ENCODE measurements around the gene HLA-DOA.

HLA-DOA gene

GRCh38 chr6:33015798-33016197 is 6.4 kb upstream of the HLA-DOA start:
- DNase-seq (ENCODE audit: low read depth) = no peak

DNA sequence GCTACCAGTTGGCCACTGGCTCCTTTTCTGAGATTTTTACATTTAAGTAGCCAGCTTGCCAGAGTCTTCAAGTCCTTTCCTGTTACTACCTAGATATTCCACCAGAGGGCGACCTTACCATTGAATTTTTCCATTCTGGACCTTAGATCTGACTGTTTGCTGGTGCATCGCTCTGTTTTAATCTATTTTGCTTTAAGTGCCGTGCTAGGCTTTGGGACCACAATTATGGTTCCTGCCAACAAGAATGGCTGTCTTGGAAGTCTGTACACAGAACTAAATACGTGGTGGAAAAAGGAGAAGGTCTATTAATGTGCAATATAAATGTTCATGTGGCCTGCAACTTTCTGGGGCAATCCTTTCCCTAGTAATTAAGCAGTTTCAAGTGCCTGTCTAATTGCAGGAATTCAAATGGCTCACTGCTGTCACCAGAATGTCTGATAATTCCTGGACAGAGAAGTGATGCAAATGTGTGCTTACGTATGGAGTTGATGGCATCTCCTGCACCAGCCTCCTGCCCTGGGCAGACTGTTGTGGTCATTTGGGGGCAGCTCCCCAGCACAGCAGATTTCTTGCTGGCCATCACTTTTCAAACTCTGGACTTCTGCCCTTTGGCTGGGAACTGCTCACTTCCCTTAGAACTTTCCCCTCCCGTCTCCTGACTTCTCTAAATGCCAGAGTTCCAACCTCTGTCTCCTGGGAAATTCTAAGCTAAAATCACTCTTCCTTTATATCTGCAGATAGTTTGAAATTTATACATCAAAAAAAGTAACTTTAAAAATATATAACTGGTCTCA is 5.6 kb upstream of the HLA-DOA start:
- no peak for DNase-seq (ENCODE audit: low read depth)

GRCh38 chr6:33013608-33014007 is 4.2 kb upstream of the HLA-DOA start:
- no peak for DNase-seq (ENCODE audit: low read depth)

- no peak for DNase-seq (ENCODE audit: low read depth)
These were observed 965 bp upstream of the HLA-DOA start for GRCh38 chr6:33010356-33010755.

DNA sequence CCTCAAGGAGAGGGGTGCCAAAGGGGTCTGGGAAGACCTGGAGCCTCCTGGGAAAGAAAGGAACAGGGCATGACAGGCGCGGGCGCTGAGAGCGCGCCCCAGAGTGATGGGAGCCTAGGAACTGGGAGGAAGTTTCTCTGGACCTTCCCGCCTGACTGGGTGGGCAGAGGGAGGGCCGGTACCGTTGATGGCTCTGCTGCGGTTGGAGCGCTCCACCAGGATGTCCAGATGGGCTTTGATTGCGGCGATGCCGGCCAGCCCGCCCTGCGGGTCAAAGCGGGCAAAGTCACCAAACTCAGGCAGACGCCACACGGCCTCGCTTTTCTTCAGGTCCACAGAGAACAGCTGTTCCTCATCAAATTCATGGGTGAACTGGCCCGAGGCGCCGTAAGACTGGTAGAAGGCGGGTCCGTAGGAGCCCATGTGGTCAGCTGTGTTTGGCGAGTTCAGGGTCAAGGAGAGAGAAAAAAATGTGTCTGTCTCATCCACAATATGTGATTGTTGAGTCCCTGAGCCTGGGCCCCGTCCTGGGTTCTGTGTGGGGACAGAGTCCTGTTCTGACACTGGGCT is 1.5 kb downstream of the HLA-DOA start:
- DNase-seq (ENCODE audit: low read depth) = no peak

DNA sequence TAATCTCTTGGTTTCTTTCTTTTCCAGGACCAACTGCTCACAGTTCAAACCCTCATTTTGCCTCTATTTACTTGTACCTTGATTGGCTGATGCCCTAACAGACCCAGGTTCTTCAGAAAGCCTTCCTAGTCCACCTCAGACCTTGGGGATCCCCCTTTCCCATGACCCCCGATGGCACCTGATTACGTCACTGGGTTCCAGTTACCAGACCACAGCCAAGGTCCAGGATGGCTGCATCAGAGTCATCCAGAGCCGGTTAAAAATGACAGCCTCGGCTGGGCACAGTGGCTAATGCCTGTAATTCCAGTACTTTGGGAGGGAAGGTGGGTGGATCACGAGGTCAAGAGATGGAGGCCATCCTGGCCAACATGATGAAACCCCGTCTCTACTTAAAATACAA is 4.5 kb downstream of the HLA-DOA start:
- DNase-seq (ENCODE audit: low read depth) = no peak

DNA sequence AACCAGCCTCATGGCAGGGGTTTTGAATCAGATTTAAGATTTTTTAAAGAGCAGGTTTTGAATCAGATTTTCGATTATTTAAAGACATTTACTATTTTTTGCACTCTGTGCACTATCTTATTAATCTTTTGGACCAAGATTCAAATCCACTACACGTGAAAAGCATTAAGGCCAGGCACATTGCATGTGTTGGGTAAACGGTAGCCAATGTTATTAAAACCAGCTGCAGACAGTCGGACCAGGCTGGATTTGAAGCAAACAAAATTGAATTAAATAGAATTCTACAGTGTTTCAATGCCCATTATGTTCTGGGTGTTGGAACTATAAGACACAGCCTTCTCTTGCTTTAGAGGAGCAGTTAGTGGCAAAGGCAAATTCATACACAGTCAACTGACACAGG is 7.7 kb downstream of the HLA-DOA start:
- DNase-seq (ENCODE audit: low read depth) = no peak

DNA sequence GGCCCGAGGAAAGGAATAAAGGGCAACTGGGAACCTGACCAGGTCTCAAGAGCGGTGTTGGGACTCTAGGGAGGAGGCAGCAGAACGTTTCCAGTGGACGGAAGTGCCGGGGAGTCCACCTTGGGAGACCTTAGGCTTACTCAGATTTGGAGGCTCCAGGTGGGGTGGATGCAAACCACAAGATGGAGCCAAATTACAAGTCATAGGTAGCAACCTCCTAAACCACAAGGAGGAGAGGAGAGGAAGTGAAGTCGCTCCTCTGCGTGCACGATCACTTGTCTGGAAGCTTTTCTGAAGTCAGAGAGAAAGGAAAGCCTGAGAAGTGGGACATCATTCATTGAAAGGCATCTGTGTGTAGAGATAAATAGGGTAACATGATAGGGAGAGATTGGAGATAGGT is 9.3 kb downstream of the HLA-DOA start:
- no peak for DNase-seq (ENCODE audit: low read depth)

DNA sequence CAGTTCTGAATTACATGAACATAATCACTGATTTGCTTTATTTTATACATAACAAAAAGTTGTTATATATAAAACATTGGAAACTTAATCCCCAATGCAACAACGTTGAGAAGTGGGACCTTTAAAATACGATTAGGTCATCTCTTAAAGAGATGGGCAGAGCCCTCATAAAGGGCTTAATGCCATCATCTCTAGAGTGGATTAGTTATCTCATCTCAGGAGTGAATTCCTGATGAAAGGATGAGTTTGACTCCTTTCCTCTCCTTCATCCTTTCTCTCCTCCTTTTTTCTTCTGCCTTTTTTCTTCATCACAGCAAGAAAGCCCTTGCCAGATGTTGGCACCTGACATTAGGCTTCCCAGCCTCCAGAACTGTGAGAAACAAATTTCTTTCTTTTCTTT is 13.9 kb downstream of the HLA-DOA start:
- DNase-seq (ENCODE audit: low read depth) = no peak

GRCh38 chr6:32993363-32993973 is 15.9 kb downstream of the HLA-DOA start:
- no peak for DNase-seq (ENCODE audit: low read depth)

DNA sequence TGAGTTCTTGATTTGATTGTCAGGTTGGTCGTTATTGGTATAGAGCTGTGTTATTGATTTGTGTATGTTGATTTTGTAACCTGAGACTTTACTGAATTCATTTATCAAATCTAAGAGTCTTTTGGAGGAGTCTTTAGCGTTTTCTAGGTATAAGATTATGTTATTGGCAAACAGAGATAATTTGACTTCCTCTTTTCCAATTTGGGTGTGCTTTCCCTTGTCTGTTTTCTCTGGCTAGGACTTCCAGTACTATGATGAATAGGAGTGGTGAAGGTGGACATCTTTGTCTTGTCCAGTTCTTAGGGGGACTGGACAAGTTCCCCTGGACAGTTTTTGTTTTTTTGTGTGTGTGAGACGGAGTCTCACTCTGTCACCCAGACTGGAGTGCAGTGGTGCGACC is 17.4 kb downstream of the HLA-DOA start:
- DNase-seq (ENCODE audit: low read depth) = no peak

- no peak for DNase-seq (ENCODE audit: low read depth)
These were observed 20.0 kb downstream of the HLA-DOA start for GRCh38 chr6:32989368-32989767.

DNA sequence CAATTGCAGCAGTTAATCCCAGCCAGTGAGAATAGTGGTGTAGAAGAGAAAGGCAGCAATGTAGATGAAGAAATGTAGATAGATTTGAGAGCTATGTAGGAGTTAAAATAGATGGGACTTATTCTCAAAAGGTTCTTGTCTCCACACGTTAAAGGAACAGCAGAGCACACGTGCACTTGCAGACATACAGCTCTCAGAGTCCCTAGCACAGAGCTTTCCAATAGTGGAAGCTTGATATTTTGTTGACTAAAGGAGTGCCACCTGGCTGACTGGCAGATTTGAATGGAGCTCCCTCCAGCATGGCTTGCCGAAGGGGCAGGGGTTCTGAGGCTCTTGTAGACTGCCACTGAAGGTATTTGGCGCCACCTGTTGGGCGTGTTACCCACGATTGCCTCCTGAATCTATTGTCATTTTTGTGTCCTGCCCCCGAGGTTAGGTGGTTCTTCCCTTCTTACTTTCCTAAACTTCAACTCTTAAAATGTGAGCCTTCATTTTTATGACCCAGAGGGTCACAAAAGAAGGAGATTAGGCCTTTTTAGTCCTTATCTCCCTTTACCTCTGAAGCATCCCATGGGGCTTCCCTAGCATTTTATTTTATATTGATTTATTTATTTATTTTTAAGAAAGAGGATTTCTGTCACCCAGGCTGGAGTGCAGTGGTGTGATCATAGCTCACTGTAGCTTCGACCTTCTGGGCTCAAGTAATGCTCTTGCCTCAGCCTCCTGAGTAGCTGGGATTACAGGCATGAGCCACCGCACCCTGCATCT is 24.6 kb downstream of the HLA-DOA start:
- DNase-seq (ENCODE audit: low read depth) = peak; percentile 70

- no peak for DNase-seq (ENCODE audit: low read depth)
These were observed 25.3 kb downstream of the HLA-DOA start for GRCh38 chr6:32983964-32984621.

DNA sequence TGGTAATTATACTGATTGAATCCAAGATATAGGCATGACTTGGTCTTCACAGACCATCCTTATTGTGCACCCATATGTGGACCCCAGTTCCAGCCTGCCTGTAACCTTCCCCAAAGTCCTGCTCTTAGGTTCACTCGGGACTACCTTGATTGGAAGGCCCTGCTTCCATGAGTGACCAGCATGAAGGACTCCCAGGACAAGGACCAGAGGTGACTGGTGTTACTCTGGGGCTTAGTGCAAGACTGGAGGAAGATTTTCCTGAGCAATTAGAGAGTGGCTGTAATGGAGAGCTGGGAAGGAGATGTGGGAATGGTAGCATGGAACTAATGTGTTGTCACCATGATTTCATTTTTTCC is 25.9 kb downstream of the HLA-DOA start:
- DNase-seq (ENCODE audit: low read depth) = no peak

DNA sequence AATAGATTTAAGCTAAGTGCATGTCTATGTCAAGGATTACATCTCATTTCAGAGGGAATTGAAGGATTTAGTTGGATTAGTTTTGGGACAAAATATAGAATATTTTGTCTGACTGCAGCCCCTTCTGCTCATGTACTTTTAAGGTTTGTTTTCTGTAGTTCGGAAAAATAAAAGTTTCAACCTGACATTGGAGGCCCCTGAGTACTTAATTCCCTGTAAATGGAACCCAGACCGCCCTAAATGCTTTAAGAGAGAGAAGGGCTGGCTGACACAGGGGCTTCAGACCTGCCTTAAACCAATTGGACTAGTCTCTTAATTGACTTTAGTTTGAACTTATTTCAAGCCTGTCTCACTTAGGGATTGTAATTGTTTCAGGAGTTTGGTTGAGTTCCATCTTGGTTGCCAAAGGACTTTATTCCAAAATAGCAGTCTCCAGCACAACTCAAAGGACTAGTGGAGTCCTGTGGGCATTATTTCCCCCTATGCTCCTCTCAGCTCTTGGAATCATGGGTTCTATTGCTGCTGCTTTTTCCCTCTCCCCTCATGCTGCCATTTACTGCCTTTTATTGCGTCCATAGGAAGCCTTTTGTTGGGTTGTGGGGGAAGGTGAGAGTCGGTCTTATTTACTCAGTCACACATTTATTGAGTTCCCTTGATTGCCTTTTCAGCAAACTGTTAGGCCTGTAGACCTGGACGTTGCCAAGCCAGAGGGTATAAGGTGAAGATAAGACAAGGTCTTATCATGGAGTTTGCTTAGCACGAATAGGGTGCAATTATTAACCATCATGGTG is 26.5 kb downstream of the HLA-DOA start:
- DNase-seq (ENCODE audit: low read depth) = no peak

DNA sequence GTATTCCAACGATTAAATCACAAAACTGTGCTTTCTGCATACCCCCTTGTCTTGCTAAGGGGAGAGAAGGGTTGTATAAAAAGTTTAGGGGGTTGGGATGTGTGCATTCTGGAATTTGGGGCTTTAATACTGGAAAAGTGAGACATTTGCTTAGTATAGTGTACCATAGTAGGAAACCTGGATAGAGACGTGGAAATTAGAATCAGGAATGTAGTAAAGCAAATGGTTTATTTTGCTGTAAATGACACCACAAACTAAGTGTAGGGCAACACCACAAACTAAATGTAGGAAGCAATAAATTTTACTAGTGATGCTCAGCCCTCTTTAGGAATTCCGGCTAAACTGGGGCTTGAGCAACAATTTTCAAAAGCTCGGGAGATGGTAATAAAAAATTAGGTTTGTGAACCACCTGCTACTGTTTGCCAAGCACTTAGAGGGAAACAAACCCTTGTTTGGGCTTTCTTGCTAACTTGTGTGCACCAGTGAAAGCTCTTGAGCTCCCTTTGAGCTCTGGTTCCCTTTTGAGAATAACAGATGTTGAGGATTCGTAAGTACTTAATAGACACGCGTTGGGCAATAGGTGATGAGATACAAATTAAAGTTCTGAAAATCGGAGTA is 27.2 kb downstream of the HLA-DOA start:
- DNase-seq (ENCODE audit: low read depth) = no peak

GRCh38 chr6:32980488-32981038 is 28.8 kb downstream of the HLA-DOA start:
- DNase-seq (ENCODE audit: low read depth) = no peak

DNA sequence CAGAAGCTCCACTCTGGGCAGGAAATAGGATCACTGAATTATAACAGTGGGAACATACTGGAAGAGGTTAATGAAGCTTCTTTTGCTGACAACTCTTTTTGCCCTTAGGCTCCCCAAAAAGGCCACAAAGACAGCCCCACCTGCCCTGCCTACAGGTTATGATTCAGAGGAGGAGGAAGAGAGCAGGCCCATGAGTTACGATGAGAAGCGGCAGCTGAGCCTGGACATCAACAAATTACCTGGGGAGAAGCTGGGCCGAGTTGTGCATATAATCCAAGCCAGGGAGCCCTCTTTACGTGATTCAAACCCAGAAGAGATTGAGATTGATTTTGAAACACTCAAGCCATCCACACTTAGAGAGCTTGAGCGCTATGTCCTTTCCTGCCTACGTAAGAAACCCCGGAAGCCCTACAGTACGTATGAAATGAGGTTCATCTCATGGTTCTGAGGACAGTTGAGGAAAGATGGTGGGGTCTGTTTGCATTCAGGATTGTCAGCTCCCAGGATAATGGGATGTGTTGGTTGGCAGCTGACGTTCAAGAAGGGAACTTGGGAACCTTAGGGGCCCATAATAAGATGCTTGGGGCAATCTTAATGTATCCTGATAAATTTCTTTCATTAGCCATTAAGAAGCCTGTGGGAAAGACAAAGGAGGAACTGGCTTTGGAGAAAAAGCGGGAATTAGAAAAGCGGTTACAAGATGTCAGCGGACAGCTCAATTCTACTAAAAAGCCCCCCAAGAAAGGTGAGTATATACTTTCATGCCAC is 29.5 kb downstream of the HLA-DOA start:
- DNase-seq (ENCODE audit: low read depth) = no peak

DNA sequence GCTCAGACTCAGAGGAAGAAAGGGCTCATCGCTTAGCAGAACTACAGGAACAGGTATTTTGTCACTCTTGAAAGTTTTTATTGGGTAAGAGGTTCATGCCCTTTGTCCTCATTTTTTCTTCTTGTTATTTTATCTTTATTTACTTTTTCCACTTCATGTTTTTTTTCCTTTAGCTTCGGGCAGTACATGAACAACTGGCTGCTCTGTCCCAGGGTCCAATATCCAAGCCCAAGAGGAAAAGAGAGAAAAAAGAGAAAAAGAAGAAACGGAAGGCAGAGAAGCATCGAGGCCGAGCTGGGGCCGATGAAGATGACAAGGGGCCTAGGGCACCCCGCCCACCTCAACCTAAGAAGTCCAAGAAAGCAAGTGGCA is 31.5 kb downstream of the HLA-DOA start:
- DNase-seq (ENCODE audit: low read depth) = no peak
